ENCODE measurements around the gene MRAP.
"Not testable (repeated sequence)": the region's sequence is repeated elsewhere in the genome, so short reads cannot be mapped to it uniquely, and the experiment has no call there.

MRAP gene

DNA sequence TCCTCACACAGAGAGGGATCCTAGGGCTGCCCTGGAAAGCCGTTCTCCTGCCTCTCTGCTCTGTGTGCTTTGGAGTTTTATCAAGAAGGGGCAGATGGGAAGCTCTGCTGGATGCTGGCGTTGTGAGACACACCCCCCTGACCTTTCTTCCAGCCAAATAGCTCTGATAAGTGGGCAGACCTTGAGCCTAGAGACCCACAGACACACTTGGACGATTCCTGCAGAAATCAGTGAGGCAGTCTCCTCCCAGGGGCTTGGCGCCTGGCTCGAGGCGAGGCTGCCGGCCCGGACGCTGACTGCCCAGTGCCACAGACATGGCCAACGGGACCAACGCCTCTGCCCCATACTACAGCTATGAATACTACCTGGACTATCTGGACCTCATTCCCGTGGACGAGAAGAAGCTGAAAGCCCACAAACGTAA is at the start of gene MRAP:
TSS of gene MRAP (plus strand) at position 198 of the 424 bp plus-strand sequence. CDS start at position 315, 117 bp downstream.
- no peak for DNase-seq

DNA sequence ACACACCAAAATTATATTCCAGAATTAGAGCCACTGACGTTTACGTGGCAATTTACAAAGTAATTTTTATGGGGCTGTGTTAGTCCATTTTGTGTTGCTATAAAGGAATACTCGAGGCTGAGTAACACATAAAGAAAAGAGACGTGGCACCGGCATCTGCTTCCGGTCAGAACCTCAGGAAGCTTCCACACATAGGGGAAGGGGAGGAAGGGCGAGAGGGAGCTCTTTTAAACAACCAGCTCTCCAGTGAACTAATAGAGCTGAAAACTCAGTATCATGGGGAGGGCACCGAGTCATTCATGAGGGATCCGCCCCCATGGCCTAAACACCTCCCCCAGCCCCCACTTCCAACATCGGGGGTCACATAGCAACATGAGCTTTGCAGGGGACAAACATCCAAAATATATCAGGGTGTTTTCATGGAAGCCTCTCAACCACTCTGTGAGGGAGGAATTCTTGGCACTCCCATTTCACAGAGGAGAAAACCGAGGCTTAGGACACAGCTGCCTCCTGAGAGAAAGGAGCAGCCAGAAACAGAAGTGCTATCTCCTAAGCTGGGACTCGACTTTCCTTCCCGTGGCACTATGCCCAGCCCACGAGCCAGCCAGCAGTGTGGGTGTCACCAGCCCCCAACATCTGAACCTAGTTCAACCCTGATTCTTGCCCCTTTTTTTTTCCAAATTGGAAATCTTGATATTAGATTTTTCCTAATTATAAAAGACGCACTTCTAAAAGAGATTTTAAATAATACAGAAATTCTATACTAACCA is 49.0 kb upstream of the MRAP start:
- no peak for DNase-seq

DNA sequence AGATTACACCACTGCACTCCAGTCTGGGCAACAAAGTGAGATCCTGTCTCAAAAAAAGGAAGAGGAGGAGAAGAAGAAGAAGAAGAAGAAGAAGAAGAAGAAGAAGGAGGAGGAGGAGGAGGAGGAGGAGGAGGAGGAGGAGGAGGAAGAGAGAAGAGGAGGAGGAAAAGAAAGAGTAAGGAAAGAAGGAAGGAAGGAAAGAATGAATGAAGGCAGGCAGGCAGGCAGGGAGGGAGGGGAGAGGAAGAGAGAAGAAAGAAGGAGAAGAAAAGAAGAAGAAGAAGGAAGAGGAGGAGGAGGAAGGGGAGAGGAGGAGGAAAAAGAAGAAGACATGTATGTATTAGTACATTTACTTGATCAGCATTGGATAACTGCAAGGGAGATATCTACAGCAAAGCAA is 46.5 kb upstream of the MRAP start:
- no peak for DNase-seq

DNA sequence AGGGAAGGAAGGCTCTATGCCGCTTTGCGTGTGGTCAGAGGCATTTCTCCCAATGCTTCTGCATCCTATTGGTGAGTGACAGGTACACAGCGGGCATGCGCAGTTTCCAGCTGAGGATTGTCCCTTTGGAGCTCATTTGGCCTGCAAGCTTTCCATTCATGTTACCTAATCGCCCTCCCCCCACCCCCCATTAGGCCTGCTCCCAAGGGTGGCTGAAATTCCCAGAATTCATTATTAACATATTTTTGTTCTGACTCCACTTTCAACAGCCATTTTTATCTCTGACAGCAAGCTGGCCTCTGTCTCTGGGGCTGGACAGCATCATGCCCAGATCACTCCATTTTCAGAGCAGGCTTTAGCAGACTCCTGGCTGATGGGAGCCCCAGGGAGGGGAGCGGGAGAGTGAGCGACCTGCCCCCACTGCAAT is 45.4 kb upstream of the MRAP start:
- no peak for DNase-seq

DNA sequence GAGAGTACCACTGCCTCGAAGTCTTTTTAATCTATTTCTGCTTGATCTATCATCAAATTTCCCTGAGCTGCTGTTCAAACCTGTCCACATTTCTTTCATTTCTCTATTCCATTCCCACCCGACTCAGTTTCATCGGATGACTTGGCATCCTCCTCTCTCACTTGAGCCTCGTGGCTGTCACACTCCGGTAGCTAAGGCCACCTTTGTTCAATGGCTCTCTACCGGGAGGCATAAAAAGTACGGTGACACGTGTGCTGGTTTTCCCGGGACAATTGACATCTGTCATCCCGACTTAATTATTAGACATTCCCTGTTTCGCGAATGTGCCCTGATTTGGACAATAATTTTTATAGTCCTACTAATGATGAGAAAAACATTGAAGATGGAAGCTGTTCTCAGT is 42.4 kb upstream of the MRAP start:
- DNase-seq: peak; percentile 19 to 52

DNA sequence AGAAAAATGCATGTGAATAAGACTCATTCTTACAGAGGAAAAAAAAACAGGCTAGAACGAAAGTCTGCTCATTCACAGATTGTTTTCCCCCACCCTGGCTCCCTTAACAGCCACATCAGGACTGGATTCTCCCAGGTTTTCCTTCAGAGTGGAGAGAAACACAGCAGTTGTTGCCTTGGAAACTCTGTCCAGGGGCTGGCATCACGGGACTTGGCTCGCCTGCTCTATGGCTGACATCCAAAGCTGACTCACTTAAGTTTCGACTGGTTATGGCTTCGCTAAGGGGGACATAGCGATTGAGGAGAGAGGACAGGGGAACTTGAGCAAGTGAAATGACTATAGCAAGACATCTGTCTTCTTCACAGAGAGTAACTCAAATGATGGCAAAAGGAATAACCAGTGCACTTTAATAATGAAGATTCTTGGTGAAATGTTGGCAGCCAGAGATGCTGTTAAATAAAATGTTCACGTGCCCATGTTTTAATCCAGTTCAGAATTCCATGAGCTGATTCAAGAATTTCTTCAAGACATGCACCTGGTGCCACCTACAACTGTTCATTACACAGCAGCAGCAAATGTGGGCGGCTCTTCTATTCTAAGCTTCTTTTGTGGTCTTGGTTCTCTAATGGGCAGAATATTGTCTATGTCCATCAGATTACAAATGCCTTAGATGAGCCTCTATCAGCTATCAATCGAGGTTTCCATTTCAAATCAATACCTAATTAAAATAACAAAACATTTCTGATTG is 41.6 kb upstream of the MRAP start:
- DNase-seq: peak; percentile 93 to 95

DNA sequence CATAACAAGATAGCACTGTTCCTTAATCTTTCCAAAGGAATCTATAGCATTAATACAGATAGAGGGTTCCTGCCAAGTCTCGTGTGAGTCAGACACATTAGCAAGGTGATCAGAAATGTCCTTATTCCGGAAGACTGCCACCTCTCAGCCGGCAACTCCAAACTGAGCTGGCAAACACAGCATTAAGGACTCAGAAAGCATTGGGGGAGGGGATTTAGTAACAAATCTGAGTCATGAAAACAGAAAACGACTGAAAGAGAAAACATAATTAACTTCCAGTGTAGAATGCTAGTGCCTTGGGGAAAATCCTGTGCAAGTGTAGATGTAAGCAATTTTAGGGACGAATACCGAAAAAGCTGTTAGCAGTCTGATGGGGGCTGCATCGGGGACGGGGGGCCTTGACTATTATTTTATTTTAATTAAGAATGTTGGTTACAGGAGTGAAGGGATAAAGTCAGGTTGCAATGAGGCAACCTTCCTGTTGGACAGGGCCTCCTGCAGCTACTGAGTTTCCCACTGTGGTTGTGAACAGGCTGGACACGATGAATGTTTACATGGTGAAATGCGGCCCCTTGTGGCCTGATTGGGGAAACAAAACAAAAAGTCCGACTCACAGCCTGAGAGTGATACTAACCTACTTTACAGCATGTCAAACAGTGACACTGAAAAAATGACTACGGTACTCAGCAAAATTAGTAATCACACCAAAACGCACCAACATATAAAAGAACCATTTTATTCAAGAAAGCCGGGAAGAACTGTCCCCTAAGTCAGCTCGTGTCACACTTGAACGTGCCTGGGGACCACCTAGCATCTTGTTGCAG is 40.5 kb upstream of the MRAP start:
- peak; percentile 83 to 93 for DNase-seq

DNA sequence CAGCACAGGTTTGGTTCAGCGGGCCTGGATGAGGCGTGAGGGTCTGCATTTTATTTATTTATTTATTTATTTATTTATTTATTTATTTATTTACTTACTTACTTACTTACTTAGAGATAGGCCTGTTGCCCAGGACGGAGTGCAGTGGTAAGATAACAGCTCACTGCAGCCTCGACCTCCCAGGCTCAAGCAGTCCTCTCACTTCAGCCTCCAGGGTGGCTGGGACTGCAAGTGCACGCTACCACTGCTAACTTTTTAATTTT is 39.9 kb upstream of the MRAP start:
- not testable (repeated sequence) for DNase-seq

DNA sequence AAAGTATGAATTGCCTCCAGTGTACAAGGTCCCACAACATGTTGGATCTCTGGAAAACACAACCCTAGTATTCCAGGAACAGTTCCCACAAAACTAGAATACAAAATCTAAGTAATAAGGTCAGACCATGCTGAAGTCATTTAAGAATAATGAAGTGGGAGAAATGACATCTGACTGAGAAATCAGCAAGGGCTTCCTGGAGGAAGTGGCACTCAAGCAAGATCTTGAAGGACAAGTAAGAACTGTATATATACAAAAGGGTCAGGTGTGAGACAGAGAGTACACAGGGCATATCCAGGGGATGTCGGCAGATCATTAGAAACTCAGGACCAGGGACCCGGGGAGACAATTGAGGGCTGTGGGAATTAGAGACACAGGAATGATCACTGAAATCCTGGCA is 38.5 kb upstream of the MRAP start:
- DNase-seq: no peak

DNA sequence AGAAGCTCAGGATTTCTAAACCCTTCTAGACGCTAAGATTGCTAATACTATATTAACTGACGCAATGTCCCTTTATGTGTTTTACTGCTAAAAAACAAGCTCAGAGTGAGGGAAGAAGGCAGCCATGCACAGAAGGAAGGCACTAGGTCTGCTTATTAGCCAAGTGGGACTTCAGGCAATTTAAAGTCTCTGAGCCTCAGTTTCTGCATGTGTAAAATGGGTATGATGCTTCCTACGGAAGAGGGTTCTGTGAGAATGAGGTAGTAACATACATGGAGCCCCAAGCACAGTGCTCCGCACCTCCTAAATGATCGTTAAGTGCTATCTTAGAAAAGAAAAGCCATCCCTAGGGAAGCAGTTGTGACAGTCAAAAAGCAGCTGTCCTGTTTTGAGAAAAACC is 36.7 kb upstream of the MRAP start:
- DNase-seq: no peak

DNA sequence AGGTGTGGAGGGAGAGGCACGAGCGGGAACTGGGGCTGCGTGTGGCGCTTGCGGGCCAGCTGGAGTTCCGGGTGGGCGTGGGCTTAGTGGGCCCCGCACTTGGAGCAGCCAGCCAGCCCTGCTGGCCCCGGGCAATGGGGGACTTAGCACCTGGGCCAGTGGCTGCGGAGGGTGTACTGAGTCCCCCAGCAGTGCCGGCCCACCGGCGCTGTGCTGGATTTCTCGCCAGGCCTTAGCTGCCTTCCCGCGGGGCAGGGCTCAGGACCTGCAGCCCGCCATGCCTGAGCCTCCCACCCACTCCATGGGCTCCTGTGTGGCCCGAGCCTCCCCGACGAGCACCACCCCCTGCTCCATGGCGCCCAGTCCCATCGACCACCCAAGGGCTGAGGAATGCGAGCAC is 33.3 kb upstream of the MRAP start:
- not testable (repeated sequence) for DNase-seq

DNA sequence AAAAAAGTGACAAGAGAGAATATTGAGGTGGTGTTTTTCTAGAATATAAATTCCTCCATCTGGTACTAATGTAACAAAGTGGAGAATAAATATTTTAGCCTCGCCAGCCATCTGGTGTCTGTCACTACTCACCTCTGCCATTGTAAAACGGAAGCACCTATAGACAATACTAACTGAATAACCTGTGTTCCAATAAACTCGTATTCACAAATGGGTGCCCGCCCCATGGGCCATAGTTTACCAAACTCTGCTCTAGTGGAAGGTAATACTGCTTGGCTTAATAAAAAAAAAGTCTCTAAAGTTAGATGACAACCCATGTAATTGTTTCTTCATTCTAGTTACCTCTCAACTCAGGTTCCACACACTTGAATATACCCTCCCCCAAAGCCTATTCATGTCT is 27.9 kb upstream of the MRAP start:
- DNase-seq: peak; percentile 49 to 89

DNA sequence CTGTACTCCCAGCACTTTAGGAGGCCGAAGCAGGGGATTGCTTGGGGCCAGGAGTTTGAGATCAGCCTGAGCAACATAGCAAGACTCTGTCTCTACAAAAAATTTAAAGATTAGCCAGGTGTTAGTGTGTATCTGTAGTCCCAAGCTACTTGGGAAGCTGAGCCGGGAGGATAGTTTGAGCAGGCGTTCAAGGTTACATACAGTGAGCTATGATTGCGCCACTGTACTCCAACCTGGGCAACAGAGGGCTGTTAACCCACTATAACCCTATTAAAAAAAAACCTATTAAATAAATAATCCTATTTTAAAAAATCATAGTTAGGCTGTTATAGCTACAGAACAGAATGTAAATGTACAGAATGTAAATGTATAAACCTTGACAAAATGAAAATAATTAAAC is 22.0 kb upstream of the MRAP start:
- DNase-seq: no peak

DNA sequence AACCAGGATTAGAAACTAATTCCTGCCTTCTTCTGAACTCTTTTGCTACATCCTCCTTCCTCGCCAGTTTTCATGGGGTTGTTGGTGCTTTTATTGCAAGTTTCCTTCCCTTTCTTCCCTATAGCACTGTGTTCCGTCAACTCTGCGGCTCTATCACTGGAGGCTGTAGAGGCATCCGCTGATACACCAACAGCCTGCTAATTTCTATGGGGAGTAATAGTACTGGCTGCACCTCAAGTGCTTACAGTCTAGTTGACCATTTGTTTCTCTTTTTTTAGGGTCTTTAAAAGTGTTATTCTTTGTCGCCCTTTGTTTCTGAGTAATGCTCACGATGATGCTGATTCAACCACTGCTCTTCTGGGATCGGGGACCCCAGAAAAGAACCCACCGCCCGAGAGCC is 20.6 kb upstream of the MRAP start:
- DNase-seq: peak in 1 of 2 experiments; percentile 30

DNA sequence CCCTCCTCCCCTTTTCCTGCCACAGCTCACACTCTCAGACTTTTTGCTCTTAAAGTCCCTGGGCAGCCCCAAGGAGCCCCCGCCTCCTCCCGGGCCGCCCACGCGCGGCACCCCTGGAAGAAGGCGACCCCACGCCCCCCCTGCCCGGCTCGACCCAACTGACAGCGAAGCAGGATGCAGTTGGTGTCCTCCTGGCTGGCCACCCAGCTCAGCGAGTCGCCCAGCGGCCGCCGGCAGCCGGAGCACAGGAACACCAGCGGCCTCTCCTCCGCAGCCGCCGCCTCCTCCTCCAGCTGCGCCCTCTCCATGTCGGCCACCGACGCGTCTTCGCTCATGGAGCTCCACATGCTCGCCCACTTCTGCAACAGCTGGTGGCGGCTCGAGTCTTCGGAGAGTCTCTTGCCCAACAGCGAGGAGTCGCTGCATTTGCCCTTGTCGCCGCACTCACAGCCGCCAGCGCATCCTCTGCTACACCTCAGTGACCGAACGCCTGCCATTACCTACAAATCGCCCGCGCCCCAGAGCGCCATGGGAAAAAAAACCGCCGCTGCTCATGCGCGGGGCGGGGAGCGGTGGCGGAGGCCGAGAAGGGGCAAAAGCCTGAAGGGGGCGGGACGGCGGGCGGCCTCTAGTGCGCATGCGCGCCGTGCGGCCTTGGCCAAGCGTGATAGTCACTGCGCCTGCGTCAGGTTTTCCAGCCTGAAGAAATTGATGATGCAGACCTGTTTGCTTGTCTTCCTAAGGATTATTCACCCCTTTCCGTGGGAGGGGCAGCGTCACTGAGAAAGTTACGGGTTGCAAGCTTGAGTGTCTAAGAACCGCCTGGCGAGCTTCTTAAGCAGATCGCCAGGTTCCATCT is 19.9 kb upstream of the MRAP start, which contains the start of gene MIS18A:
TSS of gene MIS18A (minus strand) at position 532 of the 859 bp plus-strand sequence. CDS start at position 497, 35 bp downstream.
- peak; percentile 96 for DNase-seq

DNA sequence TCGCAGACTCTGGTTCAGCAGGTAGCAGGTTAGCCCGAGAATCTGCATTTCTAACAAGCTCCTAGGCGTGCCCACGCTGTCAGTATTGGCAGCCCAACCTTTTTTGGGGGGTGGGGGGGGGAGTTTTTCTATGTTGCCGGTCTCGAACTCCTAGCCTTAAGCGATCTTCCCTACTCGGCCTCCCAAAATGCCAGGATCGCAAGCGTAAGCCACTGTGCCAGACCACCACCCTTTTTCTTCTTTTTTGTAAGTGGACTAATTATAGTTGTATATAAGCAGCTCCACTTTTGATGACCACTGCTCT is 19.3 kb upstream of the MRAP start:
- no peak for DNase-seq

DNA sequence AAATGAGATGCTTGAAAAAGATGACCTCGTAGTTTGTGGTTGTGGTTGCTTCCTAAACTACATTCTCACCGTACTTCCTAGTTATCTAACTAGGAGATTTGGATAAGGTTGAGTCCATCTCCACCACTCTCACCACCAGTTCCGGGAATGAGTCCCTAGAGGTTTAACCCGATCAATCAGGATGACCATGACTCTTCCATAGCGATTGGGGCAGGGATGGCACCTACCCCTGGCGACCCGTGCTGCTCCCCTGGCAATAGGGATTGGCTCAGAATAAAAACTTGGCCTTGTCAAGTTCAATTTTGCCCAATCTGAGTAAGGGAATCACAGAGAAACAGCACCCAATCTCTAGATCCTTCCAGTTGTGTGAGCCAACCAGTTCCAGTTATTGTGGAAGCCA is 17.1 kb upstream of the MRAP start:
- DNase-seq: no peak

DNA sequence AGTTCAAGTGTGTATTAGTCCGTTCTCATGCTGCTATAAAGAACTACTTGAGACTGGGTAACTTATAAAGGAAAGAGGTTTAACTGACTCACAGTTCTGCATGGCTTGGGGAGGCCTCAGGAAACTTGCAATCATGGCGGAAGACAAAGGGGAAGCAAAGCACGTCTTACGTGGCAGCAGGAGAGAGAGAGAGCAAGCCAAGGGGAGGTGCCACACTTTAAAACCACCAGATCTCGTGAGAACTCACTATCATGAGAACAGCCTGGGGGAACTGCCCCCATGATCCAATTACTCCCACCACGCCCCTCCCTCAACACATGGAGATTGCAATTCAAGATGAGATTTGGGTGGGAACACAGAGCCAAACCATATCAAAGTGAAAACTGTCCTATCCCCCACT is 15.7 kb upstream of the MRAP start:
- no peak for DNase-seq

DNA sequence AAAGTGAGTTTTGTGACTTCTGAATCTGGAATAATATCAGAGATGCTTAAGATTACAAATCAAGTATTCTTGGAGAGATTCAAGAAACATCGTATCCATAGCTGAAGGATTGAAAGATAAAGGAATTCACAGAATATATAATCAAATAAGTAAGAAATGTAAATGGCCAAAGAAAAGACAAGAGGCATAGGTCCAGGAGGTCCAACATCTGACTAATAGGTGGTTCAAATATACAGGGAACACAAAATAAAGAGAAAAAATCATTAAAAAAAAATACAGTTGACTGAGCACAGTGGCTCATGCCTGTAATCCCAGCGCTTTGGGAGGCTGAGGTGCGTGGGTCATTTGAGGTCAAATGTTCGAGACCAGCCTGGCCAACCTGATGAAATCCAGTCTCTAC is 13.2 kb upstream of the MRAP start:
- DNase-seq: no peak

DNA sequence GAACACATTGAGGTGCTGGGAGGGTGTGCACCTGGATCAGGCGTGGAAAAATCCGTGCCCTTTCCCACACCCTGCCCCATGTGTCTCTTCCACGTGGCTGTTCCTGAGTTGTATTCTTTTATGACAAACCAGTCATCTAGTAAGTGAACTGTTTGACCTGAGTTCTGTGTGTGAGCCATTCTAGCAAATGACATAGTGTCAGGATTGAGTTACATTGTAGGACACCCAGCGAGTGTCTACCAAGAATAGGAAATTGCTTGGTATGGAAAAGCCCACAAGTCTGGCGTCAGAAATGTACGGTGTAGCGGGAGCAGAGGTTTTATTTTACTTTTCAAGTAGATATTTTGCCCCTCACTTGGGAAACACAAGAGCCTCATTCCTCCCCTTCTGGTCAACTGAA is 1.2 kb upstream of the MRAP start:
- DNase-seq: no peak

DNA sequence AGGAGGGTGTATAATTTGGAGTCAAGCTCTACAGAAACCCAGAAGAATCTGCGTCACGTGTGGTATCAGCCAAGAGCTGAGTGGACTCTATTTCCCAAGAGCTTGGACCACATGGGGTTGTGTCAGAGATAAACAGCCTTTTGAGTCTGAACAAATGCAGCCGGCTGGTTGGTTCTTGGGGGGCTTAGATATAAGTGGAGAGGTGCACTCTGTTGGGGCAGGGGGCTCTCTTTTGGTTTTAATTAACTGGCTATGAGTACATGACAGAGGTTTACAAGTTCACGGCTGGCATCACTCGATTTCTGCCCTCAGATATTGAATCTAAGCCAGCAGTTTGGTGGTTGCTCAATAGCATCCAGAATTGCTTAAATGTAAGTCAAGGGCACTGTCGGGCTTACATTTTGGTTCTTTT is 501 bp upstream of the MRAP start:
- no peak for DNase-seq

DNA sequence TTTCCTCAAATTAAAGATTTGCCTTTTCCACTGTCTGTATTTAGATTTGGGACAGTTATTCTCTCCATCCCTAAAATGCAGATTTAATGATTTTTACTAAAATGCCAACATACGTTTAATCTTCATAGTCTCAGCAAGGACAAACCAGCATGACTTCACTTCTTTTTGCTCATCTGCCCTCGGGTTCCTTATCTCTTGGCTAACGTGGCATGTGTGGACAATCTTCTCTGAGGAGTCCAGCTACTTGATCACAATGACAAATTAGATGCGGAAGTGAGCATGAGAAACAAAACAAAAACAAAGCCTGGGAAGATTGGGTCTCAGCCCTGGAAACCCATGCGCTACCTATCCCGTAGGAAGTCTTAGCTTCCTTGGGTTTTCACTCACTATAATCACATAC is 1.0 kb downstream of the MRAP start:
- DNase-seq: no peak
